Mesangial cell (primary cell): ENCODE results near the gene SPATA31C2. TPM values are rescaled to one million over a fixed set of nuclear protein-coding genes. Genes with fewer than 3 reads are reported as not detected.

Experiments
- total RNA-seq: library from RNA; depleted of rRNA; stranded (reverse); fragments of >200 nt; gene quantifications from 2 replicates; pipeline ENCODE4 v1.2.3, GENCODE V29; 2015

Gene SPATA31C2
- total RNA-seq: under 0.01 TPM in 1 of 2 replicates, not detected in the other

GRCh38 chr9:88138375-88138774 is at the start of gene SPATA31C2:
TSS of gene SPATA31C2 (minus strand) at chr9:88138475. CDS start at chr9:88138446, 29 bp downstream.

Other genes starting within 250 kb of the SPATA31C2 start
- 0.13 and 0.16 TPM in 2 replicates for gene SPATA31C1, start 220.5 kb downstream of the SPATA31C2 start, total RNA-seq
- 3.3 and 9.0 TPM in 2 replicates for gene CDK20, start 163.9 kb downstream of the SPATA31C2 start, total RNA-seq
- gene SPIN1, start 250.0 kb upstream of the SPATA31C2 start, total RNA-seq: 49.6 and 51.3 TPM in 2 replicates